Left ventricle myocardium inferior (tissue), 1 donor: ENCODE measurements around the gene SYNDIG1. TPM values are rescaled to one million over a fixed set of nuclear protein-coding genes. Genes with fewer than 3 reads are reported as not detected.

ENCODE experiments used
- DNase-seq: peaks from one replicate; pipeline ENCODE4 v3.0.0-alpha.2; 2020
- H3K27ac ChIP-seq: fragments of 200-600 bp; replicated peaks from 2 replicates; pipeline ENCODE4 v1.8.0; 2021
- H3K27me3 ChIP-seq: fragments of 200-600 bp; 2 replicates; pipeline ENCODE4 v1.8.0; 2021; ENCODE audit warnings: low read depth
- H3K36me3 ChIP-seq: fragments of 200-600 bp; 2 replicates; pipeline ENCODE4 v1.8.0; 2021
- H3K4me1 ChIP-seq: fragments of 200-600 bp; 2 replicates; pipeline ENCODE4 v1.8.0; 2021
- H3K4me3 ChIP-seq: fragments of 200-600 bp; 2 replicates; pipeline ENCODE4 v1.8.0; 2021; ENCODE audit warnings: mild to moderate bottlenecking, moderate library complexity
- H3K9me3 ChIP-seq: fragments of 200-600 bp; replicated peaks from 2 replicates; pipeline ENCODE4 v1.8.0; 2021
- CTCF ChIP-seq: fragments of 200-600 bp; IDR thresholded peaks from 2 replicates; pipeline ENCODE4 v1.8.0; 2021; ENCODE audit warnings: antibody characterized with exemption, mild to moderate bottlenecking, borderline replicate concordance
- intact Hi-C: fragments of 100-400 bp; cut with micrococcal nuclease; formaldehyde crosslinking; loops from one replicate; pipeline ENCODE4 v1.11.0; 2022
- total RNA-seq: library from RNA; stranded (reverse); fragmentation: NEBNext Ultra II Directional; extraction: Animal tissue kit (Norgen Biotek cat#: 25700); gene quantifications from one replicate; pipeline ENCODE4 v1.2.1, GENCODE V29; 2021
- donor health status: DM: no; HTN: yes; CAD: no; lungs with severe emphysema.

Gene SYNDIG1
- total RNA-seq, 1 donor from 2014 or later: 21.4 TPM

DNA sequence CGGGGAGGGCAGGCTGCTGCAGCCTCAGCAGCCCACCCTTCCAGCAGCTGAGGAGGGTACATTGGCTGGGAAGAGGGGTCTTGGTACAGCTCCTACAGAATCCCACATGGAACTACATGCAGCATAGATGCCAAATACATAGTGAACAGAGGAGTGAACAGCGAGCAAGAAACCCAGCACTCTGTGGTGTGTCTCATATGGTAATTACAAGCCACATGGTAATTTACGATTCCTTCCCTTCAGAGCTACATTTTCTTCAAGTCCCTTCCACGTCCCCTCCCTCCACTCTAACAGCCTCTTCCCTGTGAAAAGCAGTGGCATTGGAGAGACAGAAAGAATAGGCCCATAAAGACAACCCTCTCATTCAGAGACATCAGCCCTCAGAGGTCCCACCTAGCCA lies 167.7 kb downstream of the SYNDIG1 start:
- Histone ChIP-seq H3K27ac (no peak overlapping the region), H3K36me3 (no peaks in the 10 kb centered on the region), H3K4me3 (no peak overlapping the region), H3K27me3 (no peaks in the 10 kb centered on the region), H3K4me1 (peaks cover 16% of the 10 kb centered on the region), H3K9me3 (no peaks in the 10 kb centered on the region)
- DNase-seq: no peak
- intact Hi-C loops: no loop called here
- TF ChIP-seq CTCF: no peak

DNA sequence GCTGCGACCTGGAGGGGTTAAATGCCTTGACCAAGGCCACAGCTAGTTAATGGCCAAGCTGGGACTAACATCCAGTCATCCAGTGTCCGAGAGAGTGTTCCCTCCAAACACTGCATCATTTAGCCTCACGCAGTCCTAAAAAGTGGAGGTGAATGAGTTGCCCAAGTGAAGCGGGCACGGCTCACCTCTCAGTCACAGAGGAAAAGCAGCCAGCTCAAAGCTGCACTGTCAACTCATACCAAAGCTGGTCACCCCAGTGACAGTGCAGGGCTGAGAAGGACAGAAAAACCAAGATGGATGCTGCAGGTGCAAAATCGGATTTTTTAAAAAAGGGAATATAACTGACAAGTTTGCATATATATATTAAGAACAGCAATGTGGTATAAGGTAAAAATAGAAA lies 168.5 kb downstream of the SYNDIG1 start:
- Histone ChIP-seq H3K4me1 (peaks cover 14% of the 10 kb centered on the region), H3K9me3 (peaks cover 3% of the 10 kb centered on the region), H3K4me3 (no peak overlapping the region), H3K27ac (no peak overlapping the region), H3K27me3 (no peaks in the 10 kb centered on the region), H3K36me3 (no peaks in the 10 kb centered on the region)
- no peak for TF ChIP-seq CTCF
- intact Hi-C loops: no loop called here
- no peak for DNase-seq

- TF ChIP-seq CTCF: no peak
- H3K27me3 ChIP-seq: no peaks in the 10 kb centered on the region
- H3K27ac ChIP-seq: no peak overlapping the region
- H3K36me3 ChIP-seq: no peaks in the 10 kb centered on the region
- intact Hi-C loops: no loop called here
- H3K4me1 ChIP-seq: peaks cover 10% of the 10 kb centered on the region
- DNase-seq: no peak
- H3K4me3 ChIP-seq: no peak overlapping the region
- peaks cover 11% of the 10 kb centered on the region for H3K9me3 ChIP-seq
Measured at GRCh38 chr20:24638591-24639548, 169.4 kb downstream of the SYNDIG1 start.

DNA sequence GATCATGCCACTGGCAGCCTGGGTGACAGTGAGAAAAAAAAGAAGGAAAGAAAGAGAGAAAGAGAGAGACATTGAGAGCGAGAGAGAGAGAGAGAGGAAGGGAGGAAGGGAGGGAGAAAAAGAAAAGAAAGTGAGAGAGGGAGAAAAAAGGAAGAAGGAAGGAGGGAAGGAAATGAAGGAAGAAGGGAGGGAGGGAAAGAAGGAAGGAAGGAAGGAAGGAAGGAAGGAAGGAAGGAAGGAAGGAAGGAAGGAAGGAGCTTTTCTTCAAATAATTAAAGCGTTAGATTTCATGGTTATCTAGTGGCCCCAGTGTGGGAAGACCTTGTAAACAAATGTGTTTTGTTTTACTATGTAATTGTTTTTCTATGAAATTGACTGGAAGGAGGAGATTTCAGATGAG lies 170.8 kb downstream of the SYNDIG1 start:
- TF ChIP-seq CTCF: no peak

GRCh38 chr20:24640686-24641085 lies 171.3 kb downstream of the SYNDIG1 start:
- no peak overlapping the region for H3K27ac ChIP-seq
- no peak for DNase-seq
- H3K27me3 ChIP-seq: no peaks in the 10 kb centered on the region
- H3K9me3 ChIP-seq: peaks cover 17% of the 10 kb centered on the region
- no peaks in the 10 kb centered on the region for H3K36me3 ChIP-seq
- H3K4me1 ChIP-seq: no peaks in the 10 kb centered on the region
- no peak overlapping the region for H3K4me3 ChIP-seq
- no peak for TF ChIP-seq CTCF
- intact Hi-C loops: no loop called here

More for the DNA sequence above, 170.8 kb downstream of the SYNDIG1 start:
- no peaks in the 10 kb centered on the region for H3K27me3 ChIP-seq
- H3K36me3 ChIP-seq: no peaks in the 10 kb centered on the region
- H3K4me3 ChIP-seq: no peak overlapping the region
- H3K27ac ChIP-seq: no peak overlapping the region
- peaks cover 17% of the 10 kb centered on the region for H3K9me3 ChIP-seq
- intact Hi-C loops: no loop called here
- no peaks in the 10 kb centered on the region for H3K4me1 ChIP-seq
- no peak for DNase-seq
